Measurements from ENCODE around the gene HS3ST4.

HS3ST4 gene

GRCh38 chr16:25828510-25828909 is 136.8 kb downstream of the HS3ST4 start:
- no peak for DNase-seq

DNA sequence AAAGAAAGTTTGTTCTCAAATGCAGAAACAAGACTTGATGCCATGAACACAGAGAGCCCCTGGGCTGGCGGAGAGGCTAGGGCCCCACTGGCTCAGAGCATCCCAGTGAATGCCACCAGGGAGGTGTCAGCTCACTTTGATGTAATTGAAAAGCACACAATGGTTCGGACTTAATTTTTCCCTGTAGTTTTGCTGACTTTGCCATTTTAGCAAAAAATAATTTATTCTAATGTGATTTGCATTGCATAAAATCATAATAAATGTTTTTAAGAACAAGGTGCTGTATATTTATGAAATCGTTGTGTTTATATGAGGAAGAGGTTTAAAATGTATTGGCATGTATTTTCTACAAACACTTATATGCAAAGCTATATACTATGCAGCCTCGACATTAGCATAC is 140.5 kb downstream of the HS3ST4 start:
- no peak for DNase-seq

DNA sequence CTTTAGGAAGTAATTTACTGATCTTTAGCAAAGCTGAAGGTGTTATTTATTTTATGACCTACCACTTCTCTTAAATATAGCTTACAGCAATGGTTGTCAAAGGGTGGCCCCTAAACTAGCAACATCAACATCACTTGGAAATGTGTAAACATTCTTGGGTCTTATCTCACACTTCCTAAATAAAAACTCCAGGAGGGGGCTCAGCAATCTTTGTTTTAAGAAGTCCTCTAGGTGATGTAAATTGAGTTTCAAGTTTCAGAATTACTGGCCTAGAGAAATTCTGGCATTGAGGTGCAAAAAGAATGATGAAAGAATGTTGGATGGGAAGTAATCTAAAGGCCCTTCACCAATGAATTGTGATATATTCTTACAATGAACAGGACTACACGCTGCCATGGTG is 142.3 kb downstream of the HS3ST4 start:
- DNase-seq = no peak

DNA sequence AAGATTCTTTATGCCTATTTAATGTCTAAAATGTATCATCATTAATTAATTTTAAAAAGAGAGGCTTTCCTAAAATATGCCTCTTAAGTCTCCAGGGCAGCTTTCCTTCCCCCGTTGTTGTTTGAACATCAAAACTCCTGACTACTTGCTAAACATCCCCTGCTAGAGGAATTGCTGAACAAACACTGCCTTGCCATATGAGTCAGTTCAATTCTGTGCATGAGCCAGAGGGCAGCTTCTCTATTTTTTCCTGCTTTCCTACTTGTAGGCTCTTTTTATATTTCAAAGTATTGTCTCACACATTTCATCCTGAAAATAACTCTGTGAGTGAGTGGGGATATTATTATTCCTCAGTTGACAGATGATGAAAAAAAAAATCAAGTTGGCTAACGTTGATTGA is 143.4 kb downstream of the HS3ST4 start:
- no peak for DNase-seq

- DNase-seq = no peak
These were observed 147.0 kb downstream of the HS3ST4 start for GRCh38 chr16:25838724-25839186.

DNA sequence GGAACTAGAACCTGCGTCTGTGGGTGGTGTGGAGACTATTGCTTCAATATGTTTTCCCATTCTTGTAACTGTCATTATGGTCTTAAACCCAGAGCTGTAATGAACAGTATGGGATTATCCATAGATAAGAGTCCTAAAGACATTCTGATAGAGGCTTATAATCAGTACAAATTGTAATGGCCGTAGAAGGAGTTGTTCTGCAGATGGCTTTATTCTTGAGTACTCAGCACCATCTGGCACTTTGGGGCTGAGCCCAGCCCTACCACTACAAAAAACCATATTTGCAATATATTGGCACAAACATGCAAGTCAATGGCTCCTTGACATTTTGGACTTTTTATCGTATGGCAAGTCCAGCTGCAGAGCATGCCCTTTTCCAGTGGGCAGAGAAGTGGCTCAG is 150.0 kb downstream of the HS3ST4 start:
- DNase-seq = no peak

DNA sequence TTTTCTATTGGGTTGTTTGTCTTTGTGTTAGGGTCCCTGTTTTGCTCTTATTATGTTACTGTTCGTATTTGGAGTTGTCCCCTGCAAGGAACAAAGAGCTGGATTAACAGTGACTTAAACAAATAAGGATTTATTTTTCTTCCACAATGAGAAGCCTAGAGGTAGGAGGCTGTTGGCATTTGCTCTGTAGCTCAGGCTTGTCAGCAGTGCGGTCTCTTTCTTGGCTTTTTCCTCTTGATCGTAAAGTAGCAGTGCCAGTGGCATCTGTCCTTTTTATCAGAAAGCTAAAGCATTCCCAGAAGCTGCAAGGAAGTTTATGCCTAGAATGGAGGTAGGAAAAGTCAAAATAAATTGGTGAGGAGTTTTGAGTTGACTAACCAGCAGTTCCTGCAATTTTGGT is 154.1 kb downstream of the HS3ST4 start:
- DNase-seq = no peak

DNA sequence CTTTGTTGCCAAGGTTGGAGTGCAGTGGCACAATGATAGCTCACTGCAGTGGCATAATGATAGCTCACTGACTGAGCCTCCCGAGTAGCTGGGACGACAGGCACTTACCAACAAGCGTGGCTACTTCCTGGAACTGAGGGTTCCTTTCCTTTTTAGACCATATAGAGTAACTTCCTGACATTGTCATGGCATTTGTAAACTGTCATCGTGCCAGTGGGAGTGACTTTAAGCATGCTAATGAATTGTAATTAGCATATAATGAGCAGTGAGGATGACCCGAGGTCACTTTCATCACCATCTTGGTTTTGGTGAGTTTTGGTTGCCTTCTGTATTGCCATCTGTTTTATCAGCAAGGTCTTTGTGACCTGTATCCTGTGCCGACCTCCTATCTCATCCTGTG is 162.4 kb downstream of the HS3ST4 start:
- DNase-seq = no peak

- DNase-seq = no peak
These were observed 163.3 kb downstream of the HS3ST4 start for GRCh38 chr16:25855063-25855462.

- no peak for DNase-seq
These were observed 164.1 kb downstream of the HS3ST4 start for GRCh38 chr16:25855818-25856217.

- DNase-seq = no peak
These were observed 167.9 kb downstream of the HS3ST4 start for GRCh38 chr16:25859645-25860044.

- no peak for DNase-seq
These were observed 175.3 kb downstream of the HS3ST4 start for GRCh38 chr16:25867041-25867440.

DNA sequence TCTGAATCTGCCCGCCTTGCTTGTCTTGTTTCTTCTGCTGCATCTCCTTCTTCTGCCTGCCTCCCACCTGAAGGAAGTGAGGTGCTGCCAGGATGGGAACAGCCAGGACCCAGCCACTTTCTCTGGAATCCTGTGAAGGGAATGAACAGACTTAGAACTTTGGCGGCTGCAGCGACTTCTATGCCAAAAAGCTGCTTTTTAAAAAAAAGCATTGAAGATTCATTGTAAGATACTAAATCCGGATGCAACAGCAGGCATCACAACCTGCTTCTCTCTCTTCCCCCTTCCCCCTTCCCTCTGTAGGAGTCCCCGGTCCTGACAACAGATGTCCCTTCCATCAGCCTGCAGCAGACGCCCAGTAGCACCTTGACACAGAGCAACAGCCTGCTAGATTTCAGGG is 176.3 kb downstream of the HS3ST4 start:
- no peak for DNase-seq

DNA sequence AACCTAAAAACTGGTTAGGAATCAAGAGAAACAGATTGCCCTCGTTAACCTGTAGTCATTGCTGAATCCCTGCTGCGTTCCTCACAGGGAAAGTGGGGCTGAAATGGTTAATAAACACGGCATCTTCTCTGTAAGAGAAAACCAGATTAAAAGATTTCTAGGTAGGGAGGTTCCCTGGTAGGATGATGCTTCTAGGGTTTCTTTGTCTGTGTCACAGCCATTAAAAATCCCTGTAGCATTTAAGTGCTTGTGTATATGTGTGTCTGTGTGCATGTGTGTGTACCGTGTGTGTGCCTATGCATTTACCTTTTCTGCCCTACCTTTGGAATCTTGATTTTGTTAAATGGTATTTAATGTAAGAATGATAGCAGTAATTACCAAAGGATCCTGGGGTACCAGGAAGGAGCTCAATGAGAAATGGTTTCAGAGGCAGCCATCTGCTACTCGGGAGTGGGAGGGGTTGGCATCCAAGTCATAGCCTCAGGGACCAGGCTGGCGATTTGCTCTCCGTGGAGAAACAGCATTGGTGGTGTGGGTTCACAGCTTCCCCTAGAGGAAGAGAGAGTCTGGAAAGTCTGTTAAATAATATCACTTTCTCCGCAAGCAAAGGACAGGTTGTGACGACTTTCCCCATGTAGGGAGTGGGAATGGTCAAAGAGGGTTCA is 177.1 kb downstream of the HS3ST4 start:
- DNase-seq = no peak

DNA sequence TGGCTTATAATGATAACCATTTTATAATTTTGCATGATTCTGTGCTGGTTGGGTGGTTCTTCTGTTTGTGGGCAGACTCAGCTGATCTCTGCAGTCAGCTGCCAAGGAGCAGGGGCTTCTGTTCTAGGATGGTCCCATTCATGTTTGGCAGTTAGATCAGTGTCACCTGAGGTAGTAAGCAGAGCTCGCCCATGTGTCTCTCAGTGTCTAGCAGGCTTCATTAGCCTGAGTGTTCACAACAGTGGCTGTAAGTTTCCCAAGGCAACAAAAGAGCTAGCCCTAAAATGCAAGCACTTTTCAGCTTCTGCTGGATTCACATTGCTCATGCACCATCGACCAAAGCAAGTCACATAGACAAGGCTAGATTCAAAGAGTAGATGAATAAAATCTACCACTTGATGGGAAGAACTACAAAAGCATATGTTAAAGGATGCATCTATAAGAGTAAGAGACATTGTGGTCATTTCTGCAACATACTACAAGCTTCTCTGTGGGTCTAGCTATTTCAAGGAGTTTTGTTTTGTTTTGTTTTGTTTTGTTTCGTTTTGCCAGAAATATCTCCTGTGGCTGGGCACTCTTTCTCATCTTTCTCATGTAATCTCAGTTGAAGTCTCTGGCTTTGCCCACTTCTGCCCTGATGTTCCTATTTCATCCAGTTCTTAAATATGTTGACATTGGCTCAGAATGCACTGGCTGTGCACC is 180.8 kb downstream of the HS3ST4 start:
- DNase-seq = no peak

DNA sequence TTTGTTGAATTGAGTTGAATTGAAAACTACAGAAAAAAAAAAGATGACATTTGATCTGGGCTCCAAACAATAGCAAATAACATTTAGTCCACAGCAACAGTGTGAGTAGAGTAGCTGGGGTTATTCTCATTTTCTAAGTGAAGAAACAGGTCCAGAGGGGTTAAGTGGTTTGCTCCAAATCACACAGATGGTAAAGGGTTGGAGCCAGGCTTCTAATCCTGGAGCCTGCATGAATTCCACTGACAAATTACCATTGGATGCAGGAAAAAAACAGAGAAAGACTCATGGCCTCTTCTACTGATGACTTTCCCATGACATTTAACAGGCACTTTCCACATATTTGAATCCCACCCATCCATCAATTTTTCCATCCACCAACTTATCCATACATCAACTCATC is 182.4 kb downstream of the HS3ST4 start:
- no peak for DNase-seq

- no peak for DNase-seq
These were observed 184.3 kb downstream of the HS3ST4 start for GRCh38 chr16:25875956-25876598.

DNA sequence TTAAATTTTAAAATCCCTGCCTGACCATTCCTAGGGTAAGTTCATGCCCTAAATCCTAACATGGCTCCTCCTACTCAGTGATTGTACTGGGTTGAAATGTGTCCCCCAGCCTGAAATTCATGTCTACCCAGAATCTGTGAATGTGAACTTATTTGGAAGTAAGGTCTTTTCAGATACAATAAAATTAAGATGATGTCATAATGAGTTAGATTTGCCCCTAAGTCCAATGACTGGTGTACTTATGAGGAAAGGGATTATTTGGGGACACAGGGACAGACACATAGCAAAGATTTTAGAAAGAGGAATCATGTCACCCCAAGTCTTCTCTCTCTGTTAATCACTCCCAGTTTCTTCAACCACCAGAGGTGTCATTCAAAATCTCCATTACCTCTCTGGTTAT is 185.3 kb downstream of the HS3ST4 start:
- no peak for DNase-seq

DNA sequence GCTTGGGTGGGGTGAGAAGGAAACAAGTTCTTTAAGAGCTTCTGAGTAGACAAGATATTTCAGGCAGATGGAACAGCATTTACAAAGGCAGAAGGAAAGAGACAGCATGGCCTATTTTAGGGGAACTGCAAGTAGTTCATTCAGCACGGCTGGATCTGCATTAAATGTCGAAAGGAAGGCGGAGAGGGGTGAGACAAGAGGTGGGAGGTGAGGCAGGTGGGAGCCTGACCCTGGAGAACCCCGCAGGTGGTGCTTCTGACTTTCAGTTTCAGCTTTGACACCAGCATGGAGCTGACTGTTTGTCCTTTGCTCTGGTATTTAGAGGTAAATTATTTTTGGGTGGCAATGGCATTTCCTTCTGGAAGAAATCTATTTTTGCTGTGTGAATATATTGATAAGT is 194.8 kb downstream of the HS3ST4 start:
- DNase-seq = no peak

- DNase-seq = no peak
These were observed 197.1 kb downstream of the HS3ST4 start for GRCh38 chr16:25888868-25889267.

DNA sequence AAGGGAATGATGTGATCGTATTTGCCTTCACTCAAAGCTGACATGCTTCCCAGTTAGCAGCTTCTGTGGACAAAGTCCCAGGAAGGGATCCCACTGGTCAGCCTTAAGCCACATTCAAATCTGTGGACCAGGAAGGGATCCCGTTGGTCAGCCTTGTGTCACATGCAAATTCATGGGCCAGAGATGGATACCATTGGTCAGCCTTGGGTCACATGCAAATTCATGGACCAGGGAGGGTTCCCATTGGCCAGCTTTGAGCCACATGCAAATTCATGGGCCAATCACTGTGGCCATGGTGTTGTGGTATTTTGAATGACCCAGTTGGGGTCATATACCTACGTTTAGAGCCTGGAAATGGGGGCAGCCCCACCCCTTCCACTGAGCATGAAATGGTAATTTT is 201.6 kb downstream of the HS3ST4 start:
- no peak for DNase-seq

GRCh38 chr16:25894093-25894492 is 202.3 kb downstream of the HS3ST4 start:
- no peak for DNase-seq

GRCh38 chr16:25895380-25895779 is 203.6 kb downstream of the HS3ST4 start:
- no peak for DNase-seq

DNA sequence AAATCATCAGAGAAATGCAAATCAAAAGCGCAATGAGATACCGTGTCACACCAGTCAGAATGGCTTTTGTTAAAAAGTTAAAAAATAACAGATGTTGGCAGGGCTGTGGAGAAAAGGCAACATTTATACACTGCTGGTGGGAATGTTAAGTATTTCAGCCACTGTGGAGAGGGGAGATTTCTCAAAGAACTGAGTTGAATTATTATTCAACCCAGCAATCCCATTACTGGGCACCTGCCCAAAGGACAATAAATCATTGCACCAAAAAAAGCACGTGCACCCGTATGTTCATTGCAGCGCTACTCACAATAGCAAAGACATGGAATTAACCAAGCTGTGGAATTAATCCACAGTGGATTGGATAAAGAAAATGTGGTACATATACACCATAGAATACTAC is 204.7 kb downstream of the HS3ST4 start:
- DNase-seq = no peak

Data from activated CD4-positive, CD25-positive, alpha-beta regulatory T cell treated with anti-CD3 and anti-CD28 coated beads, Interleukin-2, amount 50 U/mL, for 72 hours (primary cell).